K562 (cell line): Measurements from ENCODE around the gene FRMD4A. TPM values are rescaled to one million over a fixed set of nuclear protein-coding genes. Genes with fewer than 3 reads are reported as not detected.

Source experiments
- ADNP ChIP-seq: fragments of 200-800 bp; sonication (Bioruptor generic); IDR thresholded peaks from 2 replicates; pipeline ENCODE4 v1.6.1; 2016; ENCODE audit warnings: missing genetic modification characterization, missing compliant biosample characterization
- BACH1 ChIP-seq: fragments of 200-800 bp; sonication (Bioruptor generic); IDR thresholded peaks from 2 replicates; pipeline ENCODE4 v1.6.1; 2016; ENCODE audit warnings: missing genetic modification characterization, missing compliant biosample characterization
- ETV1 ChIP-seq: fragments of 450-650 bp; conservative IDR thresholded peaks from 2 replicates; pipeline ENCODE4 v1.6.1; 2016; ENCODE audit warnings: missing genetic modification characterization, control low read depth, low read depth, missing compliant biosample characterization
- EWSR1 ChIP-seq: fragments of 450-650 bp; IDR thresholded peaks from 2 replicates; pipeline ENCODE4 v1.6.1; 2018; ENCODE audit warnings: borderline replicate concordance, mild to moderate bottlenecking, low read depth, moderate library complexity; ENCODE audit not compliant: partially characterized antibody
- FOXK1 ChIP-seq: sonication (generic); formaldehyde crosslinking; IDR thresholded peaks from 2 replicates; pipeline ENCODE4 v1.8.0; 2022; ENCODE audit warnings: missing genetic modification reagents, mild to moderate bottlenecking, borderline replicate concordance
- GTF2F1 ChIP-seq: IDR thresholded peaks from 2 replicates; pipeline ENCODE4 v1.6.1; 2011; ENCODE audit warnings: low read depth, low read length, improper control_type of control experiment
- HMG20B ChIP-seq: fragments of 250-450 bp; sonication (Bioruptor Pico); IDR thresholded peaks from 2 replicates; pipeline ENCODE4 v1.5.0; 2021; ENCODE audit warnings: mild to moderate bottlenecking
- HOXB6 ChIP-seq: fragments of 250-450 bp; sonication (Bioruptor Pico); IDR thresholded peaks from 2 replicates; pipeline ENCODE4 v1.5.1; 2022; ENCODE audit warnings: mild to moderate bottlenecking, borderline replicate concordance
- MAFF ChIP-seq: IDR thresholded peaks from 2 replicates; pipeline ENCODE4 v1.6.1; 2012; ENCODE audit warnings: low read length, improper control_type of control experiment
- MAFG ChIP-seq: fragments of 450-650 bp; conservative IDR thresholded peaks from 2 replicates; pipeline ENCODE4 v1.6.1; 2016; ENCODE audit warnings: missing genetic modification characterization, missing compliant biosample characterization
- NCOA2 ChIP-seq, 2 experiments: fragments of 450-650 bp; IDR thresholded peaks; 2 replicates each; pipeline ENCODE4 v1.6.1; 2018; ENCODE audit warnings: mild to moderate bottlenecking in 2 of 2, moderate library complexity in 1 of 2; ENCODE audit not compliant: partially characterized antibody in 2 of 2
- NFE2 ChIP-seq: IDR thresholded peaks from 2 replicates; pipeline ENCODE4 v1.6.1; 2014; ENCODE audit warnings: antibody characterized with exemption, low read depth
- NFE2L1 ChIP-seq: fragments of 450-650 bp; IDR thresholded peaks from 2 replicates; pipeline ENCODE4 v1.6.1; 2016; ENCODE audit warnings: missing genetic modification characterization, low read depth, mild to moderate bottlenecking, missing compliant biosample characterization, moderate library complexity, borderline replicate concordance
- POLR2A ChIP-seq: fragments of 450-650 bp; conservative IDR thresholded peaks from 2 replicates; pipeline ENCODE4 v1.6.1; 2016
- RB1 ChIP-seq: fragments of 450-650 bp; IDR thresholded peaks from 2 replicates; pipeline ENCODE4 v1.6.1; 2017; ENCODE audit warnings: low read depth, mild to moderate bottlenecking
- RBM34 ChIP-seq: fragments of 200-400 bp; formaldehyde crosslinking; IDR thresholded peaks from 2 replicates; pipeline ENCODE4 v1.6.1; 2018; ENCODE audit warnings: low read length, borderline replicate concordance; ENCODE audit not compliant: insufficient read depth
- ZEB2 ChIP-seq: fragments of 450-650 bp; IDR thresholded peaks from 2 replicates; pipeline ENCODE4 v1.6.1; 2016
- ZNF253 ChIP-seq: fragments of 250-450 bp; sonication (Bioruptor Pico); conservative IDR thresholded peaks from 2 replicates; pipeline ENCODE4 v1.6.1; 2021; ENCODE audit warnings: mild to moderate bottlenecking
- ZNF263 ChIP-seq: sonication (generic); formaldehyde crosslinking; IDR thresholded peaks from 2 replicates; pipeline ENCODE4 v1.8.0; 2022; ENCODE audit warnings: mild to moderate bottlenecking, missing genetic modification reagents, borderline replicate concordance
- ZNF561 ChIP-seq: fragments of 450-650 bp; formaldehyde crosslinking; conservative IDR thresholded peaks from 2 replicates; pipeline ENCODE4 v1.4.0; 2020; ENCODE audit warnings: mild to moderate bottlenecking, moderate library complexity
- polyA plus RNA-seq, 8 experiments: library from polyadenylated mRNA; depleted of rRNA in 4 of 8; stranded (reverse) in 5 of 8; unstranded in 3 of 8; fragments of >200 nt; fragmentation: Nextera tagmentation in 2 of 8; fragmentation: Illumina TruSeq in 1 of 8; extraction: Ambion mirVana in 2 of 8; extraction: Trizol in 1 of 8; gene quantifications; 2 replicates each; pipeline versions ENCODE4 v1.2.1 to v1.2.3, GENCODE V29; 2011 to 2014; ENCODE audit warnings: inconsistent platforms in 1 of 8, missing spikeins in 1 of 8
- total RNA-seq, 7 experiments: library from RNA; depleted of rRNA in 6 of 7; stranded (reverse); fragments of >200 nt in 6 of 7; fragmentation: Illumina TruSeq in 2 of 7; extraction: Trizol in 2 of 7; gene quantifications; 2 replicates each; pipeline versions ENCODE4 v1.2.1 to v1.2.3, GENCODE V29; 2011 to 2021; ENCODE audit warnings: low replicate concordance in 1 of 7
- TF ChIP-seq, protein P1 (sequence below): sonication (generic); formaldehyde crosslinking; IDR thresholded peaks from 2 replicates; pipeline ENCODE4 v1.8.0; 2022; ENCODE audit warnings: missing genetic modification reagents, mild to moderate bottlenecking, moderate library complexity, borderline replicate concordance
- TF ChIP-seq, protein P2 (sequence below): fragments of 250-450 bp; sonication (Bioruptor Pico); IDR thresholded peaks from 2 replicates; pipeline ENCODE4 v1.8.0; 2021; ENCODE audit warnings: mild to moderate bottlenecking, moderate library complexity
- TF ChIP-seq, protein P3 (sequence below): fragments of 450-650 bp; IDR thresholded peaks from one replicate; pipeline ENCODE4 v1.6.1; 2018; ENCODE audit warnings: mild to moderate bottlenecking, moderate library complexity; ENCODE audit not compliant: partially characterized antibody
- TF ChIP-seq, protein P4 (sequence below), 2 experiments: fragments of 450-650 bp; conservative IDR thresholded peaks; 2 replicates each; pipeline ENCODE4 v1.6.1; 2017; ENCODE audit warnings: mild to moderate bottlenecking in 2 of 2, moderate library complexity in 2 of 2
- TF ChIP-seq, protein P5 (sequence below): fragments of 250-450 bp; sonication (Bioruptor Pico); IDR thresholded peaks from 2 replicates; pipeline ENCODE4 v1.4.0; 2020

The FRMD4A gene
- total and polyA plus RNA-seq, 9 of the 15 experiments (the other 6 are each of a cell fraction or from before 2014, with no cell fraction given) = 0.80 to 5.2 (median 3.0) TPM

DNA sequence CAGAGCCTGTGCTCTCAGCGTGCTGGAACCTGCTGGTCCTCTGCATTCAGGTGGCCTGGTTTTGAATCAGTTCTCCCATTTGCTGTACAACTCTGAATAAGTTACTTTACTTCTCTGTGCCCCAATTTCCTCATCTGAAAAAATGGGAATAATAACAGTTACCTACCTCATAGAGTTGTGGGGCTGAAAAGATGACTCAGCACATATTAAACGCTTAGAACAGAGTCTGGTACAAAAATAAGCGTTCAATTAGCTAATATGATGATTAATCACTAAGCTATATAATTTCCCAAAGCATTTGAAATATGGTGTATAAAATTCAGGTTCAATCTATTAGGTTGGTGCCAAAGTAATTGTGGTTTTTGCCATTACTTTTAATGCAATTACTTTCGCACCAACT, 484.8 kb downstream of the FRMD4A start (continued):
- TF ChIP-seq RBM34 (no peak), MAFF (peak; percentile 87), EWSR1 (no peak), HOXB6 (no peak), ZNF561 (CRISPR knock-in tag) (no peak), ETV1 (tag) (no peak), FOXK1 (CRISPR knock-in tag) (no peak), NFE2 (0 out of 2 replicates have a peak, but pooled peaks have one; percentile 6), ZNF253 (no peak), ADNP (tag) (no peak), ZNF263 (no peak), NCOA2 (IDR thresholded peaks at IDR 0.05; ENCODE audit: partially characterized antibody in 2 of 2) (no peak), RB1 (no peak), POLR2A (no peak), ZEB2 (no peak), MAFG (tag) (peak; percentile 85), HMG20B (CRISPR knock-in tag) (no peak), NFE2L1 (tag) (peak; percentile 48; the same call in 1 of the 2 replicates), BACH1 (peak; percentile 68; the same call in 1 of the 2 replicates), GTF2F1 (no peak)
- TF ChIP-seq, protein P1, sequence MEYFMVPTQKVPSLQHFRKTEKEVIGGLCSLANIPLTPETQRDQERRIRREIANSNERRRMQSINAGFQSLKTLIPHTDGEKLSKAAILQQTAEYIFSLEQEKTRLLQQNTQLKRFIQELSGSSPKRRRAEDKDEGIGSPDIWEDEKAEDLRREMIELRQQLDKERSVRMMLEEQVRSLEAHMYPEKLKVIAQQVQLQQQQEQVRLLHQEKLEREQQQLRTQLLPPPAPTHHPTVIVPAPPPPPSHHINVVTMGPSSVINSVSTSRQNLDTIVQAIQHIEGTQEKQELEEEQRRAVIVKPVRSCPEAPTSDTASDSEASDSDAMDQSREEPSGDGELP = no peak
- TF ChIP-seq, protein P2, sequence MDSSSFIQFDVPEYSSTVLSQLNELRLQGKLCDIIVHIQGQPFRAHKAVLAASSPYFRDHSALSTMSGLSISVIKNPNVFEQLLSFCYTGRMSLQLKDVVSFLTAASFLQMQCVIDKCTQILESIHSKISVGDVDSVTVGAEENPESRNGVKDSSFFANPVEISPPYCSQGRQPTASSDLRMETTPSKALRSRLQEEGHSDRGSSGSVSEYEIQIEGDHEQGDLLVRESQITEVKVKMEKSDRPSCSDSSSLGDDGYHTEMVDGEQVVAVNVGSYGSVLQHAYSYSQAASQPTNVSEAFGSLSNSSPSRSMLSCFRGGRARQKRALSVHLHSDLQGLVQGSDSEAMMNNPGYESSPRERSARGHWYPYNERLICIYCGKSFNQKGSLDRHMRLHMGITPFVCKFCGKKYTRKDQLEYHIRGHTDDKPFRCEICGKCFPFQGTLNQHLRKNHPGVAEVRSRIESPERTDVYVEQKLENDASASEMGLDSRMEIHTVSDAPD (CRISPR knock-in tag) = no peak
- TF ChIP-seq, protein P3, sequence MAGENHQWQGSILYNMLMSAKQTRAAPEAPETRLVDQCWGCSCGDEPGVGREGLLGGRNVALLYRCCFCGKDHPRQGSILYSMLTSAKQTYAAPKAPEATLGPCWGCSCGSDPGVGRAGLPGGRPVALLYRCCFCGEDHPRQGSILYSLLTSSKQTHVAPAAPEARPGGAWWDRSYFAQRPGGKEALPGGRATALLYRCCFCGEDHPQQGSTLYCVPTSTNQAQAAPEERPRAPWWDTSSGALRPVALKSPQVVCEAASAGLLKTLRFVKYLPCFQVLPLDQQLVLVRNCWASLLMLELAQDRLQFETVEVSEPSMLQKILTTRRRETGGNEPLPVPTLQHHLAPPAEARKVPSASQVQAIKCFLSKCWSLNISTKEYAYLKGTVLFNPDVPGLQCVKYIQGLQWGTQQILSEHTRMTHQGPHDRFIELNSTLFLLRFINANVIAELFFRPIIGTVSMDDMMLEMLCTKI = no peak
- TF ChIP-seq, protein P4, sequence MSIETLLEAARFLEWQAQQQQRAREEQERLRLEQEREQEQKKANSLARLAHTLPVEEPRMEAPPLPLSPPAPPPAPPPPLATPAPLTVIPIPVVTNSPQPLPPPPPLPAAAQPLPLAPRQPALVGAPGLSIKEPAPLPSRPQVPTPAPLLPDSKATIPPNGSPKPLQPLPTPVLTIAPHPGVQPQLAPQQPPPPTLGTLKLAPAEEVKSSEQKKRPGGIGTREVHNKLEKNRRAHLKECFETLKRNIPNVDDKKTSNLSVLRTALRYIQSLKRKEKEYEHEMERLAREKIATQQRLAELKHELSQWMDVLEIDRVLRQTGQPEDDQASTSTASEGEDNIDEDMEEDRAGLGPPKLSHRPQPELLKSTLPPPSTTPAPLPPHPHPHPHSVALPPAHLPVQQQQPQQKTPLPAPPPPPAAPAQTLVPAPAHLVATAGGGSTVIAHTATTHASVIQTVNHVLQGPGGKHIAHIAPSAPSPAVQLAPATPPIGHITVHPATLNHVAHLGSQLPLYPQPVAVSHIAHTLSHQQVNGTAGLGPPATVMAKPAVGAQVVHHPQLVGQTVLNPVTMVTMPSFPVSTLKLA (conservative IDR thresholded peaks at IDR 0.05) = no peak
- TF ChIP-seq, protein P5, sequence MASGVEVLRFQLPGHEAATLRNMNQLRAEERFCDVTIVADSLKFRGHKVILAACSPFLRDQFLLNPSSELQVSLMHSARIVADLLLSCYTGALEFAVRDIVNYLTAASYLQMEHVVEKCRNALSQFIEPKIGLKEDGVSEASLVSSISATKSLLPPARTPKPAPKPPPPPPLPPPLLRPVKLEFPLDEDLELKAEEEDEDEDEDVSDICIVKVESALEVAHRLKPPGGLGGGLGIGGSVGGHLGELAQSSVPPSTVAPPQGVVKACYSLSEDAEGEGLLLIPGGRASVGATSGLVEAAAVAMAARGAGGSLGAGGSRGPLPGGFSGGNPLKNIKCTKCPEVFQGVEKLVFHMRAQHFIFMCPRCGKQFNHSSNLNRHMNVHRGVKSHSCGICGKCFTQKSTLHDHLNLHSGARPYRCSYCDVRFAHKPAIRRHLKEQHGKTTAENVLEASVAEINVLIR = no peak
